ENCODE results near the gene PRKD2.
"Not testable (repeated sequence)": the region's sequence is repeated elsewhere in the genome, so short reads cannot be mapped to it uniquely, and the experiment has no call there.

PRKD2 gene

DNA sequence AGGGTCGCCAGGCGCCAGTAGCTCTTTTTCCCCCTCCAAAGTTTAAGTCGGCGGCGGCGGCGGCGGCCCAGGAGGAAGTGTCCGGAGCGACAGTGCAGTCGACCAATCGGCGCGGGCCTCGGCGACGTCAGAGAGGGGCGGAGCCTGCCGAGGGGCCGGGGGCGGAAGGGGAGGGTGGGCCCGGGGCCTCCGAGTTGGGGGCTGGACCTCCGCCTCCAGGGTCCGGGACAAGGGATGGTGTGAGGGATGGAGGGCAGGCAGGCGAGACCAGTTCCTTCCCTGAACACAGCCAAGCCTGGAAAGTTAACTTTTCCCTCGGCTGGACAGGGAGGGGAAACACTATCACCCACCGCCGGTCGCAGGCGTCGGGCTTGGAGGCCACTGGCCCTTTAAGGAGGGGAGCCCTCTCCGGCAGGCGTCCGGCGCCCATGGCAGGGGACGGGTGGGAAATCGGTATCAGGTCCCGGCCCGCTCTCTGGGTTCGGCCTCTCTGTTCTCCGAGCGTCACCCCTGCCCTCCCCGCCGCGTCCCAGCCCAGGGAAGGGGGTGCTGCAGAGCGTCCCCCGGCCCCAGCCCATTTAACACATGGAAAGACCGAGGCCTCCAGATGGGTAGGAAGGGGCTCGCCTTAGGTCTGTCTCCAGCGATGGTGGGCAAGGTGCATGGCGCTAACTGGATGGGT, at the start of gene PRKD2:
PRKD2 (minus strand) TSS at position 81 of the 682 bp plus-strand sequence. CDS start 744 bp downstream, outside the sequence.
- DNase-seq: peak; percentile 46

DNA sequence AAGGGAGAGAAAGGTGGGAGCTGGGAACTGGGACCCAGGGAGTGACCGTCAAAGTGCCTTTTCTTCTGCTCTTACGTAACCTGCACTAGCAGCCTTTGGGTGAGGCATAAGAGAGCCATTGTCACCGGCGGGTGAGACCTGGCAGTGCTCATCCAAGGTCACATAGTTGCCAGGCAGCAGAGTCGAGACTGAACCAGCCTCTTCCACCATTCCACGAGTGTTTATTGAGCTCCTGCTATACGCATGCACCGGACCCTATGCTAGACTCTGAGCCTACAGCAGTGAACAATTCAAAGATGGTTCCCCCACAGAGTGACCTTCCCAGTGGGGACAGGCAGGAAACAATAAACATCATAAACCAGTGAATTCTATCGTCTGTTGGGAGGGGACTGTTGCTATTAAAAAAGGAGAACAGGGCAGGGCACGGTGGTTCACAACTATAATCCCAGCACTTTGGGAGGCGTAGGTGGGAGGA, 47.9 kb upstream of the PRKD2 start:
- DNase-seq: no peak

DNA sequence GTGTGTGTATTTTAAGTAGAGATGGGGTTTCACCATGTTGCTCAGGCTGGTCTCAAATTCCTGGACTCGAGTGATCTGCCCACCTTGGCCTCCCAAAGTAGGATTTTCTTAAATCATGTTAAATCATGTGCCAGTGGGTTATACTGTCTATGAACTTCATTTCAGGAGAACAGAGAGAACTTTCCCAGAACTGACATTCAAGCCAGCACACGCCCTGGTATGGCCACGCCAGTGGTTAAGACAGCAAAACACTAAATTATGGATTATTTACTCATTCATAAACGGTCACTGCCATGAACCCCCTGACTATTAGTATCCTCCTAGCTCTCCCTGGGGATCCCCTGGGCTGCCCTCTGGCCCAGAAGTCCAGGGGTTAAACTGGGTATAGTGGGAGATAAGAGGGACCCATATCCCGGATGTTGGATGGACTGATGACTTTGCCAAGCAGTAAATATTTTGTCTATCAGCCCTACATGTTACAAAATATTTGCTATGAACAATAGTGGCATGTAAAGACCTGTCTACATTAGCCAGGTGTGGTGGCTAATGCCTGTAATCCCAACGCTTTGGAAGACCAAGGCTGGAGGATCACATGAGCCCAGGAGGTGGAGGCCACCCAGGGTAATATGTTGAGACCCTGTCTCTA, 45.5 kb upstream of the PRKD2 start:
- DNase-seq: no peak

DNA sequence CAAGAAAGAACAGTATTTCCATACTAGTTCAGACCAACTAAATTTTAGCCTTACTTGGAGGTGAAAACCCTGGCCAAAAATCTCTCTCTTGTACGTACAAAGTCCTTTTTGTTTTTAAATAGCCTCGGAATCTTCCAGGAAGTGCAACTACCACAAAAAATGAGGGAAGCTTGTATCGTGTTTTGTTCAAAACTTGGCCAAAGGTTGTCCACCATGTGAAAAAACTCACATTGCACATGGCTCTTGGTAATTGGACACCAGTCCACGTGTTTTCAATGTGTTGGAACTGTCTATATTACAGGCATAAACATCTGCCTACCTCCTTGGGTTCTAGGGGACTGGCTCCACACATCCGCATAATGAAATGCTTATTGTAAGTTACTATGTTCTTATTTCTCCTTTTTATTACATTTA, 44.5 kb upstream of the PRKD2 start:
- DNase-seq: no peak

DNA sequence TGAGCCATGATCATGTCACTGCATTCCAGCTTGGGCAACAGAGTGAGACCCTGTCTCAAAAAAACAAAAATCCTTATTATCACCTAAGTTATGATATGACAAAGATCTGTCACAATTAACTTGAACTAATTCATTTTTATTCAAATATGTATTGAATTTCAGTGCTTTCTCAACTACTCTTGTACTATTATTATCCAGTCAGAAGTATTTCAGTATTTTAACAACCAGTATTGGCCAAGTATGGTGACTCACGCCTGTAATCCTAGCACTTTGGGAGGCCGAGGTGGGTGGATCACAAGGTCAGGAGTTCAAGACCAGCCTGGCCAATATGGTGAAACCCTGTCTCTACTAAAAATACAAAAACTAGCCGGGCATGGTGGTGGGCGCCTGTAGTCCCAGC, 44.0 kb upstream of the PRKD2 start:
- DNase-seq: not testable (repeated sequence)

DNA sequence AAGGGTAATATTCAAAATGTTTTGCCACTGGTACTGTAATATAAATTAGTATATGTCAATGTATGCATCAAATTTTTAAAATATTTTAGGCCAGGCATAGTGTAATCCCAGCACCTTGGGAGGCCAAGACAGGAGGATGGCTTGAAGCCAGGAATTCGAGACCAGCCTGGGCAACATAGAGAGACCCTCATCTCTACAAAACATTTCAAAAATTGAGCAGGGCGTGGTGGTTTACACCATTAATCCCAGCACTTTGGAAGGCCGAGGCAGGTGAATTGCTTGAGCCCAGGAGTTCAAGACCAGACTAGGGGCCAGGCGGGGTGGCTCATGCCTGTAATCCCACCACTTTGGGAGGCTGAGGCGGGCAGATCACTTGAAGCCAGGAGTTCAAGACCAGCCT, 43.4 kb upstream of the PRKD2 start:
- no peak for DNase-seq

DNA sequence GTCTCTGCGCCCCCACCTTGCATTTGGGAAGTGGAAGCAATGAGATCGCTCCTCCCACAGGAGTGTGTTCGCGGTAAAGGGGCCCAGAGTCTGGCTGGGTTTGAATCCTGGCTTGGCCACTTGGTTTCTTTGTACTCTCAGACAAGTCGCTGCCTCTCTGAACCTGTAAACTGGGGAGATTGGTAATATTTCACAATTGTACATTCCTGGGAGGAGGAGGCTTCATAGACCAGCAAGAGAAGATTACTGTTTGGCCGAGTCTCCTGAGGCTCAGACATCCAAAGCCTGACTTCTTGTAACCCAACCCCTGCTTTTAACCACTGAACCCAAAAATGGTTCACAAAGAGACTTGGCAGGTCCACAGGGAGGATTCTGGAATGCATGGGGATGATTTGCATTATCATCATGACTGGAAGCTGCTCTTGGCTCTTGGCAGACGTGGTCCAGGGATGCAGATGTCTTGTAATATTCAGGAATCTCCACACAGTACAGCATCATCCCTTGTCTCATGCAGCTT, 43.0 kb upstream of the PRKD2 start:
- no peak for DNase-seq

DNA sequence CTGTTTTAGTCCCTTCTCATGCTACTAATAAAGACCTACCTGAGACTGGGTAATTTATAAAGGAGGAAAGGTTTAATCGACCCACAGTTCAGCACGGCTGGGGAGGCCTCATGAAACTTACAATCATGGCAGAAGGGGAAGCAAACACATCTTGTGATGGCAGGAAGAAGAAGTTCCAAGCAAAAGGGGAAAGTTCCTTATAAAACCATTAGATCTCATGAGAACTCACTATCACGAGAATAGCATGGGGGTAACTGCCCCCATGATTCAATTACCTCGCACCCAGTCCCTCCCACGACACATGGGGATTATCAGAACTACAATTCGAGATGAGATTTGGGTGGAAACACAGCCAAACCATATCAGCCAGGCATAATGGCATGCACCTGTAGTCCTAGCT, 42.3 kb upstream of the PRKD2 start:
- DNase-seq: no peak

DNA sequence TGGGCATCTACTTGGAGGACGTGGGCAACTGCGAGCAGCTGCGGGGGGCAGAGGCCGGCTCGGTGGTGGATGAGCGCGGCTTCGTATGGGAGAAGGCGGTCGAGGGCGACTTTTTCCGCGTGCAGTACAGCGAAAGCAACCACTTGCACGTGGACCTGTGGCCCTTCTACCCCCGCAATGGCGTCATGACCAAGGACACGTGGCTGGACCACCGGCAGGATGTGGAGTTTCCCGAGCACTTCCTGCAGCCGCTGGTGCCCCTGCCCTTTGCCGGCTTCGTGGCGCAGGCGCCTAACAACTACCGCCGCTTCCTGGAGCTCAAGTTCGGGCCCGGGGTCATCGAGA, 39.6 kb upstream of the PRKD2 start:
- no peak for DNase-seq

DNA sequence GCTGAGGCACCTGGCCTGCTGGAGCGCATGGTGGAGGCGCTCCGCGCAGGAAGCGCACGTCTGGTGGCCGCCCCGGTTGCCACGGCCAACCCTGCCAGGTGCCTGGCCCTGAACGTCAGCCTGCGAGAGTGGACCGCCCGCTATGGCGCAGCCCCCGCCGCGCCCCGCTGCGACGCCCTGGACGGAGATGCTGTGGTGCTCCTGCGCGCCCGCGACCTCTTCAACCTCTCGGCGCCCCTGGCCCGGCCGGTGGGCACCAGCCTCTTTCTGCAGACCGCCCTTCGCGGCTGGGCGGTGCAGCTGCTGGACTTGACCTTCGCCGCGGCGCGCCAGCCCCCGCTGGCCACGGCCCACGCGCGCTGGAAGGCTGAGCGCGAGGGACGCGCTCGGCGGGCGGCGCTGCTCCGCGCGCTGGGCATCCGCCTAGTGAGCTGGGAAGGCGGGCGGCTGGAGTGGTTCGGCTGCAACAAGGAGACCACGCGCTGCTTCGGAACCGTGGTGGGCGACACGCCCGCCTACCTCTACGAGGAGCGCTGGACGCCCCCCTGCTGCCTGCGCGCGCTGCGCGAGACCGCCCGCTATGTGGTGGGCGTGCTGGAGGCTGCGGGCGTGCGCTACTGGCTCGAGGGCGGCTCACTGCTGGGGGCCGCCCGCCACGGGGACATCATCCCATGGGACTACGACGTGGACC, 39.1 kb upstream of the PRKD2 start:
- no peak for DNase-seq

DNA sequence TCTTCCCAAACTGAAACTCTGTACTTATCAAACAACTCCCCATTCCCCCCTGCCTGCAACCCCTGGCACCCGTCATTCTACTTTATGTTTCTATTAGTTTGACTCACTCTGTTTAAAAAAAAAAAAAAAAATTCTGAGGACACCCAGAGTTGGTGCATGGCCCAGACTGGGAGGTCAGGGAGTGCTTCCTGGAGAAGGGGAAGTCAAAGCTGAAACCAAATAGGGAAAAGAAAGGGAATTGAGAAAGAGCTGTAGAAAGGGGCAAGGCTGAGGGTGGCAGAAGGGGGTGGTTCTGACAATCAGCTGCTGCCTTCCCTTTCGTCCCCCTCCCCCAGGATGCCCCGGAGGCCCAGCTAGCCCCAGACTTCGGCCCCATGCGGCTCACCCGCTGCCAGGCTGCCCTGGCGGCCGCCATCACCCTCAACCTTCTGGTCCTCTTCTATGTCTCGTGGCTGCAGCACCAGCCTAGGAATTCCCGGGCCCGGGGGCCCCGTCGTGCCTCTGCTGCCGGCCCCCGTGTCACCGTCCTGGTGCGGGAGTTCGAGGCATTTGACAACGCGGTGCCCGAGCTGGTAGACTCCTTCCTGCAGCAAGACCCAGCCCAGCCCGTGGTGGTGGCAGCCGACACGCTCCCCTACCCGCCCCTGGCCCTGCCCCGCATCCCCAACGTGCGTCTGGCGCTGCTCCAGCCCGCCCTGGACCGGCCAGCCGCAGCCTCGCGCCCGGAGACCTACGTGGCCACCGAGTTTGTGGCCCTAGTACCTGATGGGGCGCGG, 38.4 kb upstream of the PRKD2 start:
- no peak for DNase-seq

DNA sequence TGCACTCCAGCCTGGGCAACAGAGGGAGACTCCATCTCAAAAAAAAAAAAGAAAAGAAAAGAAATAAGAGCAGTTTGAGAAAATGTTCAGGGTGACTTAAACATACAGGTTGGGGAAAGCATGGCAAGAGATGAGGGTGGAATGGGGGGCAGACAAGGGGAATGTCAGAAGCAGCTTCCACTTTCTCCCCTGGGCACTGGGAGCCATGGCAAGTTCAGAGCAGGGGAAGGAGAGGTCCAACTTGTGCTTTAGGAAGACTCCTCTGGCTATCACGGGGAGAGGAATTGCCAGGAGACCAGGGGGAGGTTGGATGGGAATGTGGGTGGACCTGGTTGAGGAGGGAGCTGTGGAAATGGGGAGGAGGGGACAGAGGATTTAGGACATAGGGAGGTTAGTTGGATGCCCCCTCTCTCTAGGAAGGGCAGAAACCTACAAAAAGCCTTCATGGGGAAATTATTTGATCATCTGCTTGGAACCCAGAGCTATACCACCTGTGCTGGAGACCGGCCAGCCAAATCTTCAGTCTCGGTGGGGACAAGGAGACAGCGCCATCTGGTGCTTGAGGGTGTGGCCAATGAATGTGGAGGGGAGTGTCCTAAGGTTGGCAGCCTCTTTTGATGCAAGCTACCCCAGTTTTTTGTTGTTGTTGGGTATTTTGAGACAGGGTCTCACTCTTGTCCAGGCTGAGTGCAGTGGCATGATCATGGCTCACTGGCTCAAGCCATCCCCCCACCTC, 36.7 kb upstream of the PRKD2 start:
- DNase-seq: no peak

DNA sequence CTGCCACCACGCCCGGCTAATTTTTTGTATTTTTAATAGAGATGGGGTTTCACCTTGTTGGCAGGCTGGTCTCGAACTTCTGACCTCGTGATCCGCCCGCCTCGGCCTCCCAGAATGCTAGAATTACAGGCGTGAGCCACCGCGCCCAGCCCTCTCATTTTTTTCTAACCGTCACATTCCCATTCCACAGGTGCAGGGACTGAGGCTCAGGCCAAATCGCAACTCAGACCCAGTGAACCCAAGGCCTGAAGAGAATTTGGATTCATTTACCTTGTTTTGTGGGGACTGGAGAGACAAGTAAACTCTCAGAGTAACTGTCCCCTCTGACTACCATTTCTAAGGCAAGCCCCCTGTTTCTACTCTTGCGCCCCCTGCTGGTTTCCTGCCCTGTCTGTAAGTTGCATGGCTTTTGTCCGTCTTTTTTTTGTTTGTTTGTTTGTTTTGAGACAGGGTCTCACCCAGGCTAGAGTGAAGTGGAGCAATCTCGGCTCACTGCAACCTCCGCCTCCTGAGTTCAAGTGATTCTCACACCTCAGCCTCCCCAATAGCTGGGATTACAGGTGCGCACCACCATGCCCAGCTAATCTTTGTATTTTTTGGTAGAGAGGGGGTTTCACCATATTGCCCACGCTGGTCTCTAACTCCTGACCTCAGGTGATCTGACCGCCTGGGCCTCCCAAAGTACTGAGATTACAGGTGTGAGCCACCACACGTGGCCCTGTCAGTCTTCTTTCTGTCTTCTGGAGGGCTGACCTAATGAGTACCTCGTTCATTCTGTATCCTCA, 31.6 kb upstream of the PRKD2 start:
- no peak for DNase-seq

DNA sequence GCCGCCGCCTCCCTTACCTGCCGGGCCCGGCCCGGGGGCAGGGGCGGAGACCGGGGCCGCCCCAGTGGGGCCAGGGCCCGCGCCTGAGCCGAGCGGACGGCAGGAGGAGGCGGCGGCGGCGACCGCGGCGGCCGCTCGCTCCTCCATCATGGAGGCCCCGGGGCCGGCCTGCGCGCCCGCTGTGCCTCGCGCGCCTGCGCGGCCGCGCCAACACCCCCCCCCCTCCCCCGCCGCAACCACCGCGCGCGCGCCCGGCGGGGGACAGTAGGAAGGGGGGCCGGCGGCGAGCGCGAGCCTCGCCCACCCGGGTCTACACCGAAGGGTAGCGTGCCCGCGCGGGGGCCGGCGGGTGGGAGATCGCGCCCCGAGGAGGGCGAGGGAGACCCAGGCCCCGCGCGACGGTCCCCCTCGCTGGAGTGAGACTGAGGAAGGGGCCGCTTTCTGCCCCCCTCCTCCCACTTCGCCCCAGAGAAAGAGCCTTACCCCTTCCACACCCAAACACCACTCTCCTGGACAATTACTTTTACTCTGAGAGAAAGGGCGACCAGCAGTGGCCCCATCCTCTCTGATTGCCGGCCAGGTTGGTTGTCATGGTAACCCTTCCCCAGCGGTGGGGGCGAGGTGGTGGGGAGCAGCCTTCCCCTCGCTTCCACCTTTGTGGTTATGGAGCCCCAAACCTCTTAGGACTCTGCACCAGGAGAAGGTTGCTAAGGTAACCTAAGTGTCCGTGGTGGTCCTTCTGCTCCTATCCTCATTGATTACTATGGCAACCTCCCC, 29.6 kb upstream of the PRKD2 start, which contains the start of gene STRN4:
STRN4 (minus strand) TSS at position 170 of the 777 bp plus-strand sequence; CDS start at position 150, 20 bp downstream.
- peak; percentile 67 for DNase-seq

DNA sequence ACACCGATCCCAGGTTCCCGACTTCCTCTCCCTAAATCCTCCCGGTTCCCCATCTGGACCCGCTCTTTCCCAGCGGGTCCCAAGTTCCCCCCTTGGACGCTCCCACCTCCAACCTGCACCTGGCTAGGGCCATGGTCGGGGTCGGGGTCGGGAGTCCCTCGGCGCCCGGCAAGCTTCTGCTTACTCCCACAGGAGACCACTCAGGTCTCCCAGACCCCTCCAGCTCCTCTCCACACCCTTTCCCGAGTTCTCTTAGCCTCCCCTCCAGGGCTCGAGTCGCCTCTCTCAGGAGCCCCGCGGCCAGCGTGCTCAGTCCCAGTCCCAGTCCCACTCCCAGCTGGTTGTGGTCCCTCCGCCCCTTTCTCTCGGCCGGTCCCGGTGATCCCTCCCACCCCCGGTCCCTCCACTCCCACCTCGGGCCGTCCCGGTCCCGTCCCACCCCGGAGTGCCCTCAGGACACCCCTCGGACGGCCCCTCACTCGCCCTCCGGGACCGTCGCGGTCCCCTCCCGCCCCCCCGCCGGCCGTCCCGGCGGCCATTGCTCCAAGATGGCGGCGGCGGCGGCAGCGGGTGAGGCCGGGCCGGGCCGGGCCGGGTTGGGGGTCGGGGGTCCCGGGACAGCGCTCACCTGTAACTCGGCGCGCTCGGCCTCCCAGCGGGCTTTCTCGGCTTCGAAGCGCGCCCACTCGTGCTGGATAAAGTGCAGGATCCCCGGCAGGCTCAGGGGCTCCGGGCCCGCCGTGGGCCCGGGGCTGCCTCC, 28.8 kb upstream of the PRKD2 start, which contains the start of gene FKRP:
FKRP (plus strand) TSS at position 537 of the 760 bp plus-strand sequence. CDS start 9,394 bp downstream, outside the sequence.
- no peak for DNase-seq

DNA sequence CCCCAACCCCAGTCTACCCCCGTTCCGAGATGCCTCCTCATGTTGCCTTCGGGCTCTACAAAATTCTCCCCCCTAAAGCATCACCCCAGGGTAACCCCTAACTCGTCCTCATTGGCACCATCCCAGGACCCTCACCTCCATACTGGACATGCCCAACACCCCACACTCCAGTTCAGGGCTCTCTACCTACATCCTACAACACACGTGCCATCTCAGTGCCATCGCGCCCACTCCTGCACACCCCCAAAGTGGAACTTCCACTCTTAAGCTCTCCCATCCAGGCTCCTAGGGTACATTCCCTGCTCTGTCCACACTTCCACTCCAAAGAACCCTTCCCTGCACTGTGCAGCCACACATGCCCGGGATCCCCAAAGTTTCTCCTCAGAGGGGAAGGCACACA, 28.1 kb upstream of the PRKD2 start:
- no peak for DNase-seq

DNA sequence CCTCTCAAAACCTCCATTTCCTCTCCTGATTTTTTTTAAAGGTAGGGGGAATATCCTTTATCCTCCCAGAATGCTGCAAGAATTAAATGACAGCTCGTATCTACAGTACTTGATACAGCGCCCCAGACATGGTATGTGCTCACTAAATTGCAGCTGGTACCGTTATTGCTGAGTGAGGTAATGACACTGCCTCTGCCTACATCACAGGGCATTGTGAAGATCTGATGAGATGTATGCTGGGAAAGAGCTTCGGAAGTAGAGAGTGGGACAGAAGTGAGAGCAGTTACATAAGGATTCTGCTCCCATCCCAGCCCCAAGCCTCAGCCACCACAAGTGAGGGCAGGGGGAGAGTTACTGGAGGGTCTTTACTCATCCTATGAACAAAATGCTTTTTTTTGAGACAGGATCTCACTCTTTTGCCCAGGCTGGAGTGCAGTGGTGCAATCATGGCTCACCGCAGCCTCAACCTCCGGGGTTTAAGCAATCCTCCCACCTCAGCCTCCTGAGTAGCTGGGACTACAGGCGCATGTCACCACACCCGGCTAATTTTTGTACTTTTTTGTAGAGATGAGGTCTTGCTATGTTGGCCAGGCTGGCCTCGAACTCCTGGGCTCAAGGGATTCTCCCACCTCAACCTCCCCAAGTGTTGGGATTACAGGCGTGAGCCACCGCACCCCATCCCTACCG, 27.2 kb upstream of the PRKD2 start:
- DNase-seq: no peak

DNA sequence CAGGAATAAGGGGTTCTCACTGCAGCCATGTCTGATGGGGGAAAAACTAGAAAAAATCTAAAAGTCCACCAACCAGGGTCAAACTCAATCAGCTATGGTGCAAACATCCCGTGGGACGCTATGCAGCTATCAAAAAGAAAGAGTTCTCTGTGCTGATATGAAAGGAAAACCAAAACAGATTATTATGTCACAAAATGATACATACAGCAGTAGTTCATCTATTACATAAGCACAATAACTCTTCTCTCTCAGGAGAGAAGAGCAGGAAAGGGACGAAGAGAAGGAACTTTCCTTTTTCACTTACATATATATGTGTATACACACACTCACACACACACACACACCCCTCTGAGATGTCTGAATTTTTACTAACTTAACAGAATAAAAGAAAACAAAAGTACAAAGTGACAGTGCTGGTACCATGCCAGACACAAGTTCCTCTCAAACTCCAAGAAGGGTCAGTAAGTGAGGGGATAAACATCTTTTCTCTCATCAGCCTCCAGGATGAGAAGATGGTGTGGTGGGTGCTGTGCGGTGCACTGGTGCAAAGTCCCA, 26.1 kb upstream of the PRKD2 start:
- DNase-seq: no peak

DNA sequence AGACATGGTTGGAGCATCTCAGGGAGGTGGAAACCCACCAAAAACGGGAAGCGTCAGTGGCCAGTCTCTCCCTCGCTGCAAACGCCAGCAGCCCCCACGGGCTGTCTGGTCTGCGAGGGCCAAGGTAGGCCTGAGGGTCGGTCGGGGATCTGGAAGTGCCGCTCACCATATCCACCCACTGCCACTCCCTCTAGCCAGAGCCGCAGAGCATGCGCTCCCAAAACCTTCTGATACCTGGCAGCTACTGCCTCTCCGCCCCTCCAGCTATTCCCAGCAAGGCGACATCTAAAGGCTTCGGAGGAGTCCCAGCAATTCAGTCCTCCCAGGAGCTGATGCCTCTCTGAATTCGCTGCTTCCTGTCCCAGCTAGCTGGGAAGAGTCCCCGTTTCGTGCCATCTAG, 24.5 kb upstream of the PRKD2 start:
- DNase-seq: no peak
